ENCODE measurements around the gene GIMAP8.

GRCh38 chr7:150479023-150479716, 28.7 kb downstream of the GIMAP8 start:
- TF ChIP-seq POLR2AphosphoS5 (IDR thresholded peaks at IDR 0.05; ENCODE audit: low read depth, low read length) (no peak), TAF1 (IDR thresholded peaks at IDR 0.05; ENCODE audit: borderline replicate concordance, low read depth, low read length) (no peak), POLR2A (IDR thresholded peaks at IDR 0.05; ENCODE audit: low read depth, low read length) (no peak)

Measured in GM12892 (cell line).